GM19395 (cell line): ENCODE results near the gene KNG1.
"Not testable (repeated sequence)": the region's sequence is repeated elsewhere in the genome, so short reads cannot be mapped to it uniquely, and the experiment has no call there.

Experiments
- ATAC-seq: cut with Tn5 transposase; IDR thresholded peaks from one replicate; pipeline ENCODE4 v1.9.1; 2021; ENCODE audit warnings: mild to moderate bottlenecking, moderate library complexity; ENCODE audit not compliant: unreplicated experiment

KNG1 gene

DNA sequence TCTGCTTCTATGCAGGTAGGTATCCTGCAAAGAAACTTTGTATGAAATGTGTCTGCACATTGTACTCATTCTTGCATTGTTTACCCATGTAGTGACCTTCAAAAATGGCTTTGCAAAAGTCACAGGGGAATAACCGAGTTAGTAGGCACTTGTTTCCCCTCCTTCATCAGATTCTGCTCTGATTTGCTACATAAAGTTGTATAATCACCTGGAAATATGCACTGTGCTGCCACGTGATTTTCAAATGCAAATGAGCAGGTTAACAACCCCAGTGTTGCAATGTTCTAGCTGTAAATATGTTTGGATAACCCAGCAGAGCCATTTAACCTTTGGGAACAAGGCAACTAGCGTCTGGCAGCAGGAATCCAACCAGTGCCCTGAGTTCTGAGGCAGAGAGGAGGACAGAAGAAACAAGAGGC is at the start of gene KNG1:
Gene KNG1 (plus strand): TSS at position 321 of the 419 bp plus-strand sequence. CDS start 184 bp downstream, outside the sequence.
- ATAC-seq, result no peak

DNA sequence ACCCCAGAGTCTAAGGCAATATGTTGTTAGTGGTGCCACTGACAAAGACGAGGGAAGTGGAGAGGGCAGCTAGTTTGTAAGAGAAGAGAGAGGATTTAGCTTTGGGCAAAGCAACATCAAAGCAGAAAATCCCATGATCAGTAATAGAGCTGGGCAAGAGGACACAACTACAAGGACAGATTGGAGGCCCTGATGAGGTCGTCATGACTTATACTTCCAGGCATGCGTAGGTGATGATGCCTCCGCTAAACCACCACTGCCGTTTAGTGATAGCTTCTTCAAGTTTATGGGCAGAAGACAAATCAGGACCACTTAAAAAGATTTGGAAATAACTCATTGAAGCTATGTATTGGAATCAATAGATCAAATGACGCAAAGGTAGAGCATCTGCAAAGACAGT is 48.7 kb upstream of the KNG1 start:
- ATAC-seq, result no peak

DNA sequence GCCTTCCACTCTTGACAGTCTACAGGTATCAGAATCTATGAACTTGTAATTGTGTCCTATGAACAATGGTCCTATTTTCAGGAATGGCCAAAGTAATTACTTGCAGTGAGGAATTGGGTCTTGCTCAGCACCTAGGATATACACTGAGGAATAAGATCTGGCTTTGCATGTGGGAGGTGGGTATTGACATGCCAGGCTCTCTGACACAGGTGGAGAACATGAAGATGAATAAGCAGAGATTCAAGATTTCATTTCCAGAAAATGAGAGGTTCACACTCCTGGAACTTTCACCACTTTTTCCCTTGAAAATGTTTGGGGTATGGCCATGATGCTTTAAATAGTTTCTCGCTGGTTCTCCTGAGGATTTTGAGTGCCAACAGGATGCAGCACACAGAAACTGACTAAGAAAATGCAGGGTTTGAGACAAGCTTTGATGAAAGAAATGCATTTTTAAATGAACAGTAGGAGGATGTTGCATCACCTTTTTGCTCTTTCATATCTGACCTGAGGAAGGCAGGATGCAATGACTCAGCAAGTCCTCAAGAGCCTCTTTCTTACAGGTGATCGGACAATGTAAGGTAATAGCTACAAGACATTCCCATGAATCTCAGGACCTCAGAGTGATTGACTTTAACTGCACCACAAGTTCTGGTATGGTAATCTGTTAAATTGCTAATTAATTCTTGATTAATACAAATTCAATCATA is 47.6 kb upstream of the KNG1 start:
- no peak for ATAC-seq

DNA sequence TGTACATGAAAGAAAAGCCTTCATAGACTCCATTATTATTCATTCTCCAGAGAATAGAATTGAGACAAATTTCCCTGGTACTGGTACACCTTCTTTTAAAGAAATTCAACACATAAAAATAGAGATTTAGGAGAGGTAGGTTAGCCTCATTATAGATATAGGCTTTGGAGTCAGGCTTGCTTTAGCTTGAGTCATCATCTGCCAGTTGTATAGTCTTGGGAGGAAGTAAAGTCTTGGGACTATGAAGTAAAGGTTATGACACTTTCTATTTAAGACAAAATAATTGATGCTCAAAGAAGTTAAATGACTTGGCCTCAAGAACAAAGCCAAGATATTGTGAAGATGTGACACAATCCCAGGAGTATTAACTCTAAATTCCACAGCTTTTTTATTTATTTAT is 47.0 kb upstream of the KNG1 start:
- ATAC-seq, result no peak

DNA sequence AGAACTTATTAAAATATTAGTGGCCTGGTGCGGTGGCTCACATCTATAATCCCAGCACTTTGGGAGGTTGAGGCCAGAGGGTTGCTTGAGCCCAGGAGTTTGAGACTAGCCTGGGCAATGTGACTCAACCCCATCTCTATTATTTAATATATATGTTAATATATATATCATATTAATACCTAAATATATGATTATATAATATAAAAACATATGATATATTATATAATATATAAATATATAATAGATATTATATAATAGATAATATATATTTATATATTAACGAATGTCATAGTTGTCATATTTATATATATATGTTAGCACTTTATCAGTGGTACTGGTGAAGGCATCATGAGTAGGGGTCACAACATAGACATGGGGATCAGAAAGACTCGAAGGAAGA is 46.1 kb upstream of the KNG1 start:
- ATAC-seq, result no peak

DNA sequence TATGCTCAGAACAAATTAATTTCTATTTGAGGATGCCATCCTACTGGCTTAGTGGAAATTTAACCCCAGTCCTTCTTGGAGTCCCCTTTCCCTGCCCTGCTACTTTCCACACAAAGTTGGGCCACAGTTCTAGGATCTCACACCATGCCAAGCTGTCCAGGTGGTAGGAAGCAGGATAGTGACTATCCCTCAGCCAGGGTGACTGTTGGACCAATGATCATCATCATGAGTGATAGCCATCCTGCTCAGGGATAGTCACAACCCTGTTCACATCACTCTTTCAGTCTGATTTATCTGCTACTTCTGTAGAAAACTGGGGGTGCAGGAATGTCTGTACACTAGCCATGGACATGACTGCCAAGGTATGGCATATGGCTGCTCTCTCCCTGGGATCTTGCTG is 38.6 kb upstream of the KNG1 start:
- no peak for ATAC-seq

DNA sequence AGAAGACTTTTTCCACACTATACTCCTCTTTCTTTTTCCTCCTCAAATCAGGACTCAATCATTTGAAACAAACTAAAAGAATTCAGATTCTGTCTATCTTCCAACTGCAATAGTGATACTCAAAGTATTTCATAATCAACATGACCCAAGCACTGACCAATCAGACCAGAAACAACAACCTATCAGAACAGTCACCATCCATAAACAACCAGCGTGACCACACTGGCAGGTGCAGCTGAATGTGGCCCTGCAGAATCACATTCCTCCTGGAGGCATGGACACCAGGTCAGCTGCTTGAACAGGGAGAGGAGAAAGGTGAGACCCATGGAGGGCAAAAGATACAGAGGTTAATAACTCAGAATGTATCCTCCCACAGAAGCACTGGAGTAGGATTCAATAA is 38.0 kb upstream of the KNG1 start:
- ATAC-seq, result no peak

DNA sequence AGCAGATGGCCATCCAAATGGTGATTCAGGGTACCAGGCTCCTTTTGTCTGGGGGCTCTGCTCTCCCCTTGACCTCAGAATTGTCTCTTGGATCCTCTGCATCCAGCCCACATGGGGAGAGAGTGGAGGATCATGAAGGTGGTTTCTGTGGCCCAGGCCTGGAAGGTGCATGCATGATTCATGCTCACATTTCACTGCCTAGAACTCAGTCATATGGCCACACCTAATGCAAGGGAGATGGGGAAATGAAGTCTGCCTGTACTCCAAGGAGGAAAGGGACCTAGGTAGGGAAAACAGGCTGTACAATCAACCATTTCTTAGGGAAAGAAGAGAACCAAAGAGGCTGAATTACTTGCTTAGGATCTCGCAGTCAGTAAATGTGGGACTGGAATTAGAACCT is 36.3 kb upstream of the KNG1 start:
- no peak for ATAC-seq

DNA sequence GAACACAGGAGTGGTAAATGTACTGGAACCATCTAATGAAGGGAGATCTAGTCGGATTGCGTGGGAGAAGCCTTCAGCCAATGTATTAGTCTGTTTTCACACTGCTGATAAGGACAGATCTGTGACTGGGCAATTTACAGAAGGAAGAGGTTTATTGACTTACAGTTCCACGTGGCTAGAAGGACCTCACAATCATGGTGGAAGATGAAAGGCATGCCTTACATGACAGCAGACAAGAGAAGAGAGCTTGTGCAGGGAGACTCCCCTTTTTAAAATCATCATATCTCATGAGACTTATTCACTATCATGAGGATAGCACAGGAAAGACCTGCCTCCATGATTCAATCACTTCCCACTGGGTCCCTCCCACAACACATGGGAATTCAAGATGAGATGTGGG is 34.3 kb upstream of the KNG1 start:
- no peak for ATAC-seq

DNA sequence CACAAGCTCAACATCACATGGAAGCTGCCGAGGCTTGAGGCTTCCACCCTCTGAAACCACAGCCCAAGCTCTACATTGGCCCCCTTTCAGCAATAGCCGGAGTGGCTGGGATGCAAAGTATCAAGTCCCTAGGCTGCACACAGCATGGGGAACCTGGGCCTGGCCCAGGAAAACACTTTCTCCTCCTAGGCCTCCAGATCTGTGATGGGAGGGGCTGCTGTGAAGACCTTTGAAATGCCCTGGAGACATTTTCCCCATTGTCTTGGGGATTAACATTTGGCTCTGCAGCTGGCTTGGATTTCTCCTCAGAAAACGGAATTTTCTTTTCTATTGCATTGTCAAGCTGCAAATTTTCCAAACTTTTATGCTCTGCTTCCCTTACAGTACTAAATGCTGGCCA is 33.2 kb upstream of the KNG1 start:
- no peak for ATAC-seq

DNA sequence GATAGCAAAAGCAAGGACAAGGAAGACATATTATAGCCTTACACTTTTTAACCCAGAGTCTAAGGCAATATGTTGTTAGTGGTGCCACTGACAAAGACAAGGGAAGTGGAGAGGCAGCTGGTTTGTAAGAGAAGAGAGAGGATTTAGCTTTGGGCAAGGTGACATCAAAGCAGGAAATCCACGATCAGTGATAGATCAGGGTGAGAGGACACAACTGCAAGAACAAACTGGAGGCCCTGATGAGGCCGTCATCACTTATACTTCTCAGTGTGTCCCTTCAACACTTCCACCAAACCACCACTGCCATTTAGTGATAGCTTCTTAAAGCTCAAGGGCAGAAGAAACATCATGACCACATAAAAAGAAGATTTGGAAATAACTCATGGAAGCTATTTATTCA is 30.7 kb upstream of the KNG1 start:
- ATAC-seq, result not testable (repeated sequence)

DNA sequence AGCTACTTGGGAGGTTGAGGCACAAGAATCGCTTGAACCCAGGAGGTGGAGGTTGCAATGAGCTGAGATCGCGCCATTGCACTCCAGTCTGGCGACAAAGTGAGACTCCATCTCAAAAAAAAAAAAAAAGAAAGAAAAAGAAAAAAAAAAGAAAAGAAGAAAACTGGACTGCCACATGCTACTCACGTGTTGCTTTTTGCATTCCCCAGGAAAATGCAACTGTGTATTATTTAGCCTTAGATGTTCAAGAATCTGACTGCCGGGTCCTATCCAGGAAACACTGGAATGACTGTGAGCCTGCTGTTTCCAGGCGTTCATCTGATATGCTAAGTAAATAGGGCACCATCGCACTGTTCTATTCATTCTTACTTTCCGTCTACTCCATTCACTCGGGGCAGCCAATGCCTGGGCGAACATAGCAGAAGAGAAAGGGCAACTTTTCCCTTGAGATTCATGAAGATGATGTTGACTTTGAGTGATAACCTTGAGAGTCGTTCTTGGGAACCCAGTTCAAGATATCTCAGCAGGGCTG is 30.0 kb upstream of the KNG1 start:
- no peak for ATAC-seq

DNA sequence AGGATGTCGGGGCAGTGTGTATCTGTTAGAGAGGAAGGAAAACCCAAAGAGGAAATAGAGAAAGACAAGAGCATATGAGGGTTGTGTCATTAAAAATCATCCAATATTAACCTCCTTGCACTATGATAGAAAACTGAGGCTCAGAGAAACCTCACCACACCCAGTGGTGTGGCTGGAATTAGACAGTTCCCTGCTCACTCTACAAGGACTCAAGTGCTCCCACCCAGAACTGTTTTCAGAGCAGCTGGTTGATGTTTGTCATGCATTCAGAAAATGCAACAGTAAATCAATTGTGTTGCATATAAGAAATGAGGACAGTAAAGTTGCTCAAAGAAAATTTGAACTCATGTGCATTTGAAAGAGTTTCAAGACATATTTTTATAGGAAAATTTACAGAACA is 26.9 kb upstream of the KNG1 start:
- ATAC-seq, result not testable (repeated sequence)

DNA sequence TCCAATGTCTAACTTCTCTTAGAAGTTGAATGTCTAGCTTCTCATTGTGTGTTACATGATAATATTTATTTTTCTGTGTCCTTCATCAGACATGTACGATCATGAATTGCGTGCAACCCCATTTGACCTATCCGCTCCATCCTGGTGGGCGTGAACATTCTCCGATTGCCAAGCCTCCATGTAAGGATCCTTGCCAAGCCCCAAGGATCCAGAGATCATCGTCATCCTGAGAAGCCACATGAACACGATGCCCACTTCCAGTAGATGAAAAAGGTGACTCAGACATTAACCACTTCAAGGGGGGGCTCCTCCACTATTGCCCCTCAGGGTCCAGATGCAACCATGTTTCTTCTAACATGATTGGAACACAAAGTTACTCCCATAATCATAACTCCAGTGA is 25.5 kb upstream of the KNG1 start:
- ATAC-seq, result no peak

DNA sequence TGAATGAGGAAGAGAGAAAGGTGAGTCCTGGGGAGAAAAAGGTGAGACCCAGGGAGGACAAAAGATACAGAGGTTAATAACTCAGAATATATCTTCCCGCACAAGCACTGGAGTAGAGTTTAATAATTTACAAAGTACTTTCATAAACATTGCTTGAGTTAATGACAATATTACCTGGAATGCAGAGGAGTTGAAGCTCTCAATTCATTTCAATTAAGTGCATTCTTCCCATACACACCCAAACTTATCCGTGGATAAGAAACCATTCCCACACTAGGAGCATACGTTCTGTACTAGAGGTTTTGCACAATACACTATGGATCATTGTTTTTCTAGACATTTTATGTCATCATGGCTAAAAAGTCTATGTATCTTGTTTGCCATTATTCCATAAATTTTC is 23.3 kb upstream of the KNG1 start:
- ATAC-seq, result no peak

DNA sequence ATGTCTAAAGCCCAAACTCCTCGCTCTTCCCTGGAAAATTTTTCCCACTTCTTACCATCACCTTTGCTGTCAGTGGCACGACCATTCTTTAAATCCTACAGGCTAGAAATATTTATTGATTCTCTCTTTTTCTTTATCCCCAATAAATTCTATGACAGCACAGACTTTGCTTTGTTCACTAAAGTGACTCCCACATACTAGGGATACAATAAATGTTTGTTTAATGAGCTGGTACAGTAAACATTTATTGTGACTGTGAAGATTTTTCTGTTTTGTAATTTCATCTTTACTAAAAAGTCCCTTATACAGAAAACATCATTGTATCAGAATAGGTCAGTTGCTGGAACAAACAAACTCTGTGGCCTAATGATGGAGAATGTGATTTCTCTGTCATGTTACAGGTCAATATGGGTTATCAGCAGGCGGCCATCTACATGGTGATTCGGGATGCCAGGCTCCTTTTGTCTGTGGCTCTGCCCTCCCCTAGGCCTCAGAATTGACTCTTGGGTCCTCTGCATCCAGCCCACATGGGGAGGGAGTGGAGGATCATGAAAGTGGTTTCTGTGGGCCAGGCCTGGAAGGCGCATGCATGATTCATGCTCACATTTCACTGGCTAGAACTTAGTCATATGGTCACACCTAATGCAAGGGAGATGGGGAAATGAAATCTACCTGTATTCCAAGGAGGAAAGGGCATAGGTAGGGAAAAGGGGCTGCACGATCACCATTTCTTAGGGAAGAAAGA is 22.7 kb upstream of the KNG1 start:
- ATAC-seq, result no peak

DNA sequence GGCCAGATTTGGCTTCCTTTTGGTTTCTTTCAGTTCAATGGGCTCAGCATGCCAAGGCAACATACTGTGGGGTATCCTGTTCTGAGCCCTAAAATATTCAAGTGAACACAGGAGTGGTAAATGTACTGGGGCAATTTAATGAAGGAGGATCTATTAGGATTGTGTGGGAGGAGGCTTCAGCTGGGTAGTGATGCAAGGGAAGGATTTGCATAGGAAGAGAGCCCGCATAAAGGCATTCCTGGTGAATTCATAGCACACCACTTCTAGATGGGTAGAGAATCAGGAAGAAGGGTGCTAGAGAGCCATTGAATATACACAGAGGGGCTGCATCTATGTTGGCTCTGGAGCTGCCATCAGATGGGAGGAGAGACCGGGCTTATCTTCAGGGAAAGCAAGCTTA is 20.6 kb upstream of the KNG1 start:
- no peak for ATAC-seq

DNA sequence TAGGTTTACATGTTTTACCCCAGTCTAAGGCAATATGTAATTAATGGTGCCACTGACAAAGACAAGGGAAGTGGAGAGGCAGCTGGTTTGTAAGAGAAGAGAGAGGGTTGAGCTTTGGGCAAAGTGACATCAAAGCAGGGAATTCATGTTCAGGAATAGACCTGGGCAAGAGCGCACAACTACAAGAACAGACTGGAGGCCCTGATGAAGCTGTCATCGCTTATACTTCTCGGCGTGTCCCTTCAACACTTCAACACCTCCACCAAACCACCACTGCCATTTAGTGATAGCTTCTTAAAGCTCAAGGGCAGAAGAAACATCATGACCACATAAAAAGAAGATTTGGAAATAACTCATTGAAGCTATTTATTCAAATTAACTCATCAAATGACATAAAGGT is 19.6 kb upstream of the KNG1 start:
- ATAC-seq, result no peak

DNA sequence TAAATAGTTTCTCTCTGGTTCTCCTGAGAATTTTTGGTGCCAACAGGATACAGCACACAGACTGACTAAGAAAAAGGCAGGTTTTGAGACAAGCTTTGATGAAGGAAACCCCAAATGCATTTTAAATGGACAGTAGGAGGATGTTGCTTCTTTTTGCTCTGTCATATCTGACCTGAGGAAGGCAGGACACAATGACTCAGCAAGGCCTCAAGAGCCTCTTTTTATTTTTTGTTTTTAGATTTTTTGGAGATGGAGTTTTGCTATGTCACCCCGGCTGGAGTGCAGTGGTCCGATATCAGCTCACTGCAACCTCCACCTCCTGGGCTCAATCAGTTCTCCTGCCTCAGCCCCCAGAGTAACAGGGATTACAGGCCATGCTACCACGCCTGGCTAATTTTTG is 16.9 kb upstream of the KNG1 start:
- no peak for ATAC-seq

DNA sequence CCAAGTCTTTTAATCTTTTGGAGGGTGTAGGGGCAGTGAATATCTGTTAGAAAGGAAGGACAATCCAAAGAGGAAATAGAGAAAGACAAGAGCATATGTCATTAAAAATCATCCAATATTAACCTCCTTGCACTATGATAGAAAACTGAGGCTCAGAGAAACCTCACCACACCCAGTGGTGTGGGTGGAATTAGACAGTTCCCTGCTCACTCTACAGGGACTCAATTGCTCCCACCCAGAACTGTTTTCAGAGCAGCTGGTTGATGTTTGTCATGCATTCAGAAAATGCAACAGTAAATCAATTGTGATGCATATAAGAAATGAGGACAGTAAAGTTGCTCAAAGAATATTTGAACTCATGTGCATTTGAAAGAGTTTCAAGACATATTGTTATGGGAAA is 14.7 kb upstream of the KNG1 start:
- ATAC-seq, result not testable (repeated sequence)

DNA sequence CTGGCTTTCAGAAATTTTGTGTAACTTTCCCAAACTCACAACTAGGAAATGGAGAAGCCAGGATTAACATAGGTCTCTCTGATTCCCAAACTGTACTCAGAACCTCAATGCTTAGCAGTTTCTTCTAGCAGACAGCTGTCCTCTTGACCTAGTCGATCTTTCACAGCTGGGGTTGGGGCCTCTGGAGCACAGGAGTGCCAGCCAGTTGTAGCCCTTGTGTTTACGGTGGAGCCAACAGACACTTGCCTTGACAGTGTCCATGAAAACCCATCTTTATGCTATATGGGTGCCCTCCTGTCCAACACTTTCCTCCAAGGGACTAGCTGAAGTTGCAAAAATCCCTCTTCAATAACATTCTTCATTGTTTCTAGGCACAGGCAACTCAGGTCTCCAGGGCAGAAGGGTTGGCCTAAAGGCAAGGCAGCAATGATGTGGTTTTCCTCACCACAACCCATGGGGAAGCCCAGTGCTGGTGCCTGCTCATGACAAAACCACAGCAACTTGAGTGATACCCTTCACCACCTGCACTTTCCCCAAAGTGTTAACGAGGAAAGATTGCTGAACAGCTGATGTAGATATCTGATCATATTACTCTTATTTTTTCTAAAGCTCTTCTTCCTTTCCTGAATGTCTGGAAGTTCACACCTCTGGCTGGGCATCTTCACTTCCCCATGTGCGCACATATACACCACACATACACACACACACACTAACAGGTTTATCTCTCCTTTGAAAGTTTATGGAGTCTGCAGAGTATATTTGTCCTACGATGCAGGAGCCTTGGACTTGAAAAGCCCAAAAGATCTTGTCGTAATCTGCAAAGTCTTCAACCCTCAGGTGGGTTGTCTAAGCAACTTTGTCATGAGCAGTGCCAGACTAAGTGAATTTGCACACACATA is 11.0 kb upstream of the KNG1 start:
- ATAC-seq, result no peak
